ENCODE results near the gene GSG1L2. TPM values are rescaled to one million over a fixed set of nuclear protein-coding genes. Genes with fewer than 3 reads are reported as not detected.

Gene GSG1L2
- total RNA-seq, 4 donors from 2014 or later = not detected

GRCh38 chr17:9802294-9802693, 19.6 kb downstream of the GSG1L2 start:
- no peak for DNase-seq (ENCODE audit: low spot score in 2 of 2)
- WGBS, 2 donors = 60 to 65% methylated on average over 4 to 13 of the region's 13 CpGs
- H3K36me3 ChIP-seq = no peaks in the 10 kb centered on the region
- no peak overlapping the region for H3K27ac ChIP-seq
- no peaks in the 10 kb centered on the region for H3K27me3 ChIP-seq
- no peak overlapping the region for H3K4me3 ChIP-seq
- TF ChIP-seq POLR2A (IDR thresholded peaks at IDR 0.05) (no peak), CTCF (IDR thresholded peaks at IDR 0.05) (no peak), EP300 (IDR thresholded peaks at IDR 0.05) (no peak)
- H3K9me3 ChIP-seq = peaks cover 0 to 21% (median 0%) of the 10 kb centered on the region in 4 donors
- no peaks in the 10 kb centered on the region for H3K4me1 ChIP-seq

GRCh38 chr17:9801505-9801904, 20.4 kb downstream of the GSG1L2 start:
- H3K27me3 ChIP-seq = no peaks in the 10 kb centered on the region
- no peak overlapping the region for H3K4me3 ChIP-seq
- H3K9me3 ChIP-seq = peaks cover 0 to 21% (median 0%) of the 10 kb centered on the region in 4 donors
- no peak for DNase-seq (ENCODE audit: low spot score in 2 of 2)
- H3K27ac ChIP-seq = no peak overlapping the region
- 70 to 73% methylated on average over 2 of the region's 2 CpGs for WGBS, 2 donors
- no peaks in the 10 kb centered on the region for H3K4me1 ChIP-seq
- TF ChIP-seq EP300 (IDR thresholded peaks at IDR 0.05) = no peak
- no peak for TF ChIP-seq CTCF (IDR thresholded peaks at IDR 0.05)
- no peak for TF ChIP-seq POLR2A (IDR thresholded peaks at IDR 0.05)
- H3K36me3 ChIP-seq = no peaks in the 10 kb centered on the region

GRCh38 chr17:9798724-9799123, 23.2 kb downstream of the GSG1L2 start:
- Histone ChIP-seq H3K36me3 (no peaks in the 10 kb centered on the region), H3K27me3 (no peaks in the 10 kb centered on the region), H3K4me3 (no peak overlapping the region), H3K27ac (no peak overlapping the region), H3K4me1 (no peaks in the 10 kb centered on the region), H3K9me3 (peaks cover 0 to under 1% (median 0%) of the 10 kb centered on the region in 4 donors)
- 74 to 86% methylated on average over 7 of the region's 7 CpGs for WGBS, 2 donors
- no peak for DNase-seq (ENCODE audit: low spot score in 2 of 2)
- TF ChIP-seq CTCF (IDR thresholded peaks at IDR 0.05) = no peak

- no peak overlapping the region for H3K4me3 ChIP-seq
- no peak overlapping the region for H3K27ac ChIP-seq
- DNase-seq (ENCODE audit: low spot score in 2 of 2) = no peak
- H3K9me3 ChIP-seq = no peaks in the 10 kb centered on the region
- TF ChIP-seq CTCF (IDR thresholded peaks at IDR 0.05) = no peak
- no peak for TF ChIP-seq POLR2A (IDR thresholded peaks at IDR 0.05)
- no peak for TF ChIP-seq EP300 (IDR thresholded peaks at IDR 0.05)
- H3K4me1 ChIP-seq = no peaks in the 10 kb centered on the region
- WGBS, 2 donors = 69 to 77% methylated on average over 3 of the region's 3 CpGs
- no peaks in the 10 kb centered on the region for H3K27me3 ChIP-seq
- no peaks in the 10 kb centered on the region for H3K36me3 ChIP-seq
Observed at GRCh38 chr17:9798008-9798407, 23.9 kb downstream of the GSG1L2 start.

GRCh38 chr17:9792181-9792840, 29.6 kb downstream of the GSG1L2 start:
- no peak for DNase-seq (ENCODE audit: low spot score in 2 of 2)
- H3K9me3 ChIP-seq = no peaks in the 10 kb centered on the region
- TF ChIP-seq EP300 (IDR thresholded peaks at IDR 0.05) (no peak), CTCF (IDR thresholded peaks at IDR 0.05) (no peak)

More at GRCh38 chr17:9792181-9792840, 29.6 kb downstream of the GSG1L2 start:
- H3K27ac ChIP-seq = no peak overlapping the region
- H3K27me3 ChIP-seq = no peaks in the 10 kb centered on the region
- 93% methylated on average over 15 of the region's 15 CpGs for WGBS, 2 donors
- H3K36me3 ChIP-seq = no peaks in the 10 kb centered on the region
- H3K4me1 ChIP-seq = no peaks in the 10 kb centered on the region
- no peak overlapping the region for H3K4me3 ChIP-seq

Data from tibial nerve (tissue), 4 donors.